Vagina (tissue), 2 donors: ENCODE measurements around the gene DLGAP5. TPM values are rescaled to one million over a fixed set of nuclear protein-coding genes. Genes with fewer than 3 reads are reported as not detected.

Source experiments
- DNase-seq, 2 donors: peaks; one replicate each; pipeline ENCODE4 v3.0.0-alpha.2; 2017; ENCODE audit errors: extremely low spot score in 2 of 2
- H3K27ac ChIP-seq: fragments of 200-600 bp; sonication (generic); one replicate; pipeline ENCODE4 v1.5.1; 2019
- H3K27me3 ChIP-seq: fragments of 200-600 bp; sonication (generic); one replicate; pipeline ENCODE4 v1.5.1; 2019
- H3K36me3 ChIP-seq, 2 donors: fragments of 200-600 bp; sonication (generic); one replicate each; pipeline ENCODE4 v1.5.1; 2017 to 2019
- H3K4me1 ChIP-seq: fragments of 200-600 bp; sonication (generic); one replicate; pipeline ENCODE4 v1.5.1; 2019
- H3K4me3 ChIP-seq, 2 donors: fragments of 200-600 bp; sonication (generic); 1 replicate in 1 of 2; 2 replicates in 1 of 2; pipeline ENCODE4 v1.5.1; 2016 to 2019
- H3K9me3 ChIP-seq: fragments of 200-600 bp; sonication (generic); one replicate; pipeline ENCODE4 v1.5.1; 2019
- POLR2A ChIP-seq, 2 donors: fragments of 450-650 bp; IDR thresholded peaks; one replicate each; pipeline ENCODE4 v1.6.1; 2017; ENCODE audit warnings: antibody characterized with exemption in 2 of 2, mild to moderate bottlenecking in 2 of 2, moderate library complexity in 2 of 2
- POLR2AphosphoS5 ChIP-seq, 2 donors: sonication (generic); formaldehyde crosslinking; IDR thresholded peaks; one replicate each; pipeline ENCODE4 v1.9.0; 2017; ENCODE audit warnings: antibody characterized with exemption in 2 of 2, mild to moderate bottlenecking in 2 of 2, low read depth in 1 of 2; ENCODE audit not compliant: insufficient read depth in 1 of 2
- intact Hi-C: fragments of 100-400 bp; cut with DNase I; formaldehyde crosslinking; loops from one replicate; pipeline ENCODE4 v1.15.1; 2023
- total RNA-seq: library from RNA; depleted of rRNA; stranded (reverse); fragments of >200 nt; gene quantifications from one replicate; pipeline ENCODE4 v1.2.3, GENCODE V29; 2016
- TF ChIP-seq, protein P1 (sequence below), 3 experiments: fragments of 450-650 bp in 2 of 3; fragments of 200-600 bp in 1 of 3; sonication (generic) in 1 of 3; IDR thresholded peaks; one replicate each; pipeline ENCODE4 v1.5.1; 2017 to 2019; ENCODE audit warnings: antibody characterized with exemption in 3 of 3, mild to moderate bottlenecking in 2 of 3, moderate library complexity in 2 of 3

Gene DLGAP5
- total RNA-seq, 1 donor from 2014 or later = 2.2 TPM

DNA sequence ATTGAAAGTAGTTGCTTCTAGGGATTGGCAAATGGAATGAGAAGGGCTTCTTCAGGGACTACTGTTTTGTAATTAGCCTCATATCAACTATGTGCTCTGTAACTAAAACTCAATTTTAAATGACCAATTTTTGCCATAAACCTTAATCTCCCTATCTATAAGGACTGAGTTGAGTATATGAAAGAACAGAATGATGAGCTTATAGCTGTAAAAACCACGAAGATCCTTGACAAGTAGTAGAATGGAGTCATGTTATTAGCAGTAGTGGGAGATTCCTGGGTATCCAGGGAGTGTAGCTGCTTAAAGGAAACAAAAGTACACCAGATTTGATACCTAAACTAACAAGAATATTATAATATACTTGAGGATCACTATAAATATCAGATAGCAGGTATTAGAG is 34.3 kb downstream of the DLGAP5 start:
- no peaks in the 10 kb centered on the region for H3K36me3 ChIP-seq
- no peaks in the 10 kb centered on the region for H3K27me3 ChIP-seq
- no peak overlapping the region for H3K27ac ChIP-seq
- DNase-seq = no peak
- H3K9me3 ChIP-seq = no peaks in the 10 kb centered on the region
- no peaks in the 10 kb centered on the region for H3K4me1 ChIP-seq
- intact Hi-C loops = no loop called here
- no peak overlapping the region for H3K4me3 ChIP-seq
- TF ChIP-seq POLR2AphosphoS5 (IDR thresholded peaks at IDR 0.05; ENCODE audit: insufficient read depth in 1 of 2, low read depth in 1 of 2) (no peak), POLR2A (IDR thresholded peaks at IDR 0.05) (no peak)
- TF ChIP-seq, protein P1, sequence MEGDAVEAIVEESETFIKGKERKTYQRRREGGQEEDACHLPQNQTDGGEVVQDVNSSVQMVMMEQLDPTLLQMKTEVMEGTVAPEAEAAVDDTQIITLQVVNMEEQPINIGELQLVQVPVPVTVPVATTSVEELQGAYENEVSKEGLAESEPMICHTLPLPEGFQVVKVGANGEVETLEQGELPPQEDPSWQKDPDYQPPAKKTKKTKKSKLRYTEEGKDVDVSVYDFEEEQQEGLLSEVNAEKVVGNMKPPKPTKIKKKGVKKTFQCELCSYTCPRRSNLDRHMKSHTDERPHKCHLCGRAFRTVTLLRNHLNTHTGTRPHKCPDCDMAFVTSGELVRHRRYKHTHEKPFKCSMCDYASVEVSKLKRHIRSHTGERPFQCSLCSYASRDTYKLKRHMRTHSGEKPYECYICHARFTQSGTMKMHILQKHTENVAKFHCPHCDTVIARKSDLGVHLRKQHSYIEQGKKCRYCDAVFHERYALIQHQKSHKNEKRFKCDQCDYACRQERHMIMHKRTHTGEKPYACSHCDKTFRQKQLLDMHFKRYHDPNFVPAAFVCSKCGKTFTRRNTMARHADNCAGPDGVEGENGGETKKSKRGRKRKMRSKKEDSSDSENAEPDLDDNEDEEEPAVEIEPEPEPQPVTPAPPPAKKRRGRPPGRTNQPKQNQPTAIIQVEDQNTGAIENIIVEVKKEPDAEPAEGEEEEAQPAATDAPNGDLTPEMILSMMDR (IDR thresholded peaks at IDR 0.05) = no peak

- H3K9me3 ChIP-seq = no peaks in the 10 kb centered on the region
- no peaks in the 10 kb centered on the region for H3K36me3 ChIP-seq
- DNase-seq = no peak
- H3K4me1 ChIP-seq = no peaks in the 10 kb centered on the region
- no peak overlapping the region for H3K4me3 ChIP-seq
- no peak overlapping the region for H3K27ac ChIP-seq
- H3K27me3 ChIP-seq = no peaks in the 10 kb centered on the region
- TF ChIP-seq POLR2AphosphoS5 (IDR thresholded peaks at IDR 0.05; ENCODE audit: insufficient read depth in 1 of 2, low read depth in 1 of 2) (no peak), POLR2A (IDR thresholded peaks at IDR 0.05) (no peak)
- TF ChIP-seq, protein P1 (IDR thresholded peaks at IDR 0.05) = no peak
- intact Hi-C loops = no loop called here
Measured at GRCh38 chr14:55153951-55154350, 37.4 kb downstream of the DLGAP5 start.

DNA sequence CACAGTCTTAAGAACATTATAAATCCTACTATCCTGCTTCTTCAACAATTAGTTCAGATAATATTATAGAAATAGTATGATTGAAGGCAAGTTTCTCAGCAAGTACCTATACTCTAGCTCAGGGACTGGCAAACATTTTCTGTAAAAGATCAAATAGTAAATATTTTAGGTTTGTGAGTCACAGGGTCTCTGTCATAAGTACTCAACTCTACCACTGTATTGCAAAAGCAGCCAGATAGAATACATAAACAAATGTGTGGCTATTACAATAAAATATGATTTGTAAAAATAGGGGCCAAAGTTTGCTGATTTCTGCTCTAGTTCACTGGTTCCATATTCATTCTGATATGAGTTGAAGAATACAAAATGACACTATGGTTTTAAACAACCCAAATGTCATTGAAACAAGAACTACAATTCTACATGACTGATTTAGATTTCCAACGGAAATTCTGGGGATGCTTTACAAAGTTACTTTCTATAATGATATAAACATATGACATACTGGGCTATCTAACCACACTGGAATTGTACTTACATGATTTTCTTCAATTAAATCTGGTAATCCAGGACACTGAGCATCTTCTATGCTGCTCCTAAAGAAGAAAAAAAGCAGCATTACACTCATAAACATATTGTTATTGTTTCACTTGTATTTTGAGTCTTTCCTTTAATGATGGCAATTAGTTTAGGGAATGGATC is 39.2 kb downstream of the DLGAP5 start:
- Histone ChIP-seq H3K9me3 (no peaks in the 10 kb centered on the region), H3K27me3 (no peaks in the 10 kb centered on the region), H3K36me3 (no peaks in the 10 kb centered on the region), H3K27ac (no peak overlapping the region), H3K4me3 (no peak overlapping the region), H3K4me1 (no peaks in the 10 kb centered on the region)
- TF ChIP-seq, protein P1 (IDR thresholded peaks at IDR 0.05) = no peak
- TF ChIP-seq POLR2A (IDR thresholded peaks at IDR 0.05) = no peak
- TF ChIP-seq POLR2AphosphoS5 (IDR thresholded peaks at IDR 0.05; ENCODE audit: insufficient read depth in 1 of 2, low read depth in 1 of 2) = no peak
- intact Hi-C loops = no loop called here
- DNase-seq = no peak

DNA sequence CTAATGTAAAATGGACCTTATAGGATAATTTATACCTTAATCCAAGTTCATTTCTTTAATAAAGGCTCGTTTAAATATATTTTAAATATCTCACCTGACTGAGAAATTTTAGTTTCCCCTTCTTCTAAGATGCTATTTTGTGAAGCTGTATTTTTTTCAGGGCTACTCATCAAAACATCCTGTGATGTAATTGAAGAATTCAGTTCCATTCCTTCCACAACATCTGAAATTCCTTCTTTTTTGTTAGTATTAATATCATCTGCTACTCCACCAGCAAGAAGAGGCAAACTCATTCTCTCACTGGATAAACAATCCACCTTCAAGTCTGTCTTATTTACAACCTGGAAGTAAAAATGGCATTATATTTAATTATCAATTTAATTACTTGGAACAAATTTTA is 39.8 kb downstream of the DLGAP5 start:
- DNase-seq = no peak
- no peaks in the 10 kb centered on the region for H3K4me1 ChIP-seq
- TF ChIP-seq, protein P1 (IDR thresholded peaks at IDR 0.05) = no peak
- TF ChIP-seq POLR2AphosphoS5 (IDR thresholded peaks at IDR 0.05; ENCODE audit: insufficient read depth in 1 of 2, low read depth in 1 of 2) = no peak
- TF ChIP-seq POLR2A (IDR thresholded peaks at IDR 0.05) = no peak
- intact Hi-C loops = no loop called here
- peaks cover 0 to 5% of the 10 kb centered on the region in 2 donors for H3K36me3 ChIP-seq
- no peaks in the 10 kb centered on the region for H3K27me3 ChIP-seq
- no peaks in the 10 kb centered on the region for H3K9me3 ChIP-seq
- no peak overlapping the region for H3K27ac ChIP-seq
- no peak overlapping the region for H3K4me3 ChIP-seq

- H3K4me3 ChIP-seq = no peak overlapping the region
- intact Hi-C loops = no loop called here
- DNase-seq = no peak
- H3K36me3 ChIP-seq = peaks cover 0 to 56% of the 10 kb centered on the region in 2 donors
- no peaks in the 10 kb centered on the region for H3K27me3 ChIP-seq
- H3K4me1 ChIP-seq = no peaks in the 10 kb centered on the region
- H3K9me3 ChIP-seq = no peaks in the 10 kb centered on the region
- no peak for TF ChIP-seq POLR2AphosphoS5 (IDR thresholded peaks at IDR 0.05; ENCODE audit: insufficient read depth in 1 of 2, low read depth in 1 of 2)
- TF ChIP-seq, protein P1 (IDR thresholded peaks at IDR 0.05) = no peak
- no peak for TF ChIP-seq POLR2A (IDR thresholded peaks at IDR 0.05)
- no peak overlapping the region for H3K27ac ChIP-seq
Measured at GRCh38 chr14:55146425-55146824, 45.0 kb downstream of the DLGAP5 start.
